ENCODE measurements around the gene DHPS. TPM values are rescaled to one million over a fixed set of nuclear protein-coding genes. Genes with fewer than 3 reads are reported as not detected.
"Not testable (repeated sequence)": the region's sequence is repeated elsewhere in the genome, so short reads cannot be mapped to it uniquely, and the experiment has no call there.

The DHPS gene
- polyA plus RNA-seq, 2 donors = 45.5 to 51.3 TPM

DNA sequence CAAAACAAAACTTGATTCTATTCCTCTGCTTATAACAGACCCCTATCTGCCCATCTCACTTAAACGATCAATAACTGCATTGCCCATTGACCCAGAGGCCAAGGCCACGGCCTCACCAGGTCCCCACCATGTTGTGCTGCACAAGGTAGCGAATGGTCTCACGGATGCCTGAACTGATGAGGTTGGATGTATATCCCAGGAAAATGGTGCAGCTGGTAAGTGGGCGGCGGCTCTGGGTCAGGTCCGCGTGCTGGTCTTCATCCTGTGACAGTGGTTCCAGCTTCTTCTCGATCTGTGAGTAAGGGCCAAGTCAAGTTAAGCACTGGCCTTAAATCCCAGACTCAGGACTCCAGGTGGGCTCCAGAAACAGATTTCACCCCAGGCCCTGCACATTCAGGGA is 1.6 kb downstream of the DHPS start:
- 92 to 95% methylated on average over 9 of the region's 9 CpGs for WGBS, 2 donors

GRCh38 chr19:12678039-12678438 is 3.6 kb downstream of the DHPS start:
- H3K4me1 ChIP-seq (ENCODE audit: control insufficient read depth in 2 of 2, insufficient read depth in 2 of 2, low read length in 1 of 2); H3K27me3 ChIP-seq (ENCODE audit: control insufficient read depth in 1 of 2, insufficient read depth in 2 of 2, low read length in 2 of 2); H3K27ac ChIP-seq (ENCODE audit: low read depth in 2 of 2, low read length in 1 of 2); H3K4me3 ChIP-seq (ENCODE audit: low read depth in 1 of 2, low read length in 2 of 2); H3K9me3 ChIP-seq (ENCODE audit: control insufficient read depth in 2 of 2, insufficient read depth in 1 of 2, low read depth in 1 of 2, low read length in 1 of 2): not testable (repeated sequence)
- H3K36me3 ChIP-seq (ENCODE audit: control insufficient read depth in 2 of 2, insufficient read depth in 2 of 2, low read length in 1 of 2) = peaks cover 18 to 44% of the 10 kb centered on the region in 2 donors
- 88 to 91% methylated on average over 5 of the region's 5 CpGs for WGBS, 2 donors

More for the DNA sequence above, 1.6 kb downstream of the DHPS start:
- Histone ChIP-seq H3K27me3 (ENCODE audit: control insufficient read depth in 1 of 2, insufficient read depth in 2 of 2, low read length in 2 of 2) (no peaks in the 10 kb centered on the region), H3K4me1 (ENCODE audit: control insufficient read depth in 2 of 2, insufficient read depth in 2 of 2, low read length in 1 of 2) (peaks cover 0 to 5% of the 10 kb centered on the region in 2 donors), H3K4me3 (ENCODE audit: low read depth in 1 of 2, low read length in 2 of 2) (no peak overlapping the region), H3K27ac (ENCODE audit: low read depth in 2 of 2, low read length in 1 of 2) (no peak overlapping the region), H3K36me3 (ENCODE audit: control insufficient read depth in 2 of 2, insufficient read depth in 2 of 2, low read length in 1 of 2) (peaks cover 11 to 33% of the 10 kb centered on the region in 2 donors), H3K9me3 (ENCODE audit: control insufficient read depth in 2 of 2, insufficient read depth in 1 of 2, low read depth in 1 of 2, low read length in 1 of 2) (no peaks in the 10 kb centered on the region)

DNA sequence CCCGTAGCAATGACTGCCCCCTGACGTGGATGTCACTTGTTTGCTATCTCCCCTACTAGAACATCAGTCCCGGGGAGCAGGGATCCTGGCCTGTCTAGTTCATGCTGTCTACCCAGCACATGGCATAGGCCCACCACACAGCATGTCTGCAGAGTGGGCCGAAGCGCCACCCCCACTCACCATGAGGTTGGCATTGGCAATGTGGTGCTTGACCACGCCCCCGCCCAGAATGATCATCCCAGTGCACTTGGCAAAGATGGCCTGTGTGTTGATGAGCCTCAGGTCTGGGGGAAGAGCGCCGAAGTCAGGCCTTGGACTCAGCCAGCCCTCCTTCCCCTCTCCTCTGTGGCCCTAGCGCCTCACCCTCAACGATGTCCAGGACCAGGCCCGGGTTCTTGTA is 4.8 kb downstream of the DHPS start:
- WGBS, 2 donors = 89 to 92% methylated on average over 12 of the region's 12 CpGs
- Histone ChIP-seq H3K36me3 (ENCODE audit: control insufficient read depth in 2 of 2, insufficient read depth in 2 of 2, low read length in 1 of 2) (peaks cover 18 to 50% of the 10 kb centered on the region in 2 donors), H3K4me1 (ENCODE audit: control insufficient read depth in 2 of 2, insufficient read depth in 2 of 2, low read length in 1 of 2) (peaks cover 0 to 5% of the 10 kb centered on the region in 2 donors), H3K27me3 (ENCODE audit: control insufficient read depth in 1 of 2, insufficient read depth in 2 of 2, low read length in 2 of 2) (no peaks in the 10 kb centered on the region), H3K9me3 (ENCODE audit: control insufficient read depth in 2 of 2, insufficient read depth in 1 of 2, low read depth in 1 of 2, low read length in 1 of 2) (no peaks in the 10 kb centered on the region), H3K4me3 (ENCODE audit: low read depth in 1 of 2, low read length in 2 of 2) (no peak overlapping the region), H3K27ac (ENCODE audit: low read depth in 2 of 2, low read length in 1 of 2) (no peak overlapping the region)

DNA sequence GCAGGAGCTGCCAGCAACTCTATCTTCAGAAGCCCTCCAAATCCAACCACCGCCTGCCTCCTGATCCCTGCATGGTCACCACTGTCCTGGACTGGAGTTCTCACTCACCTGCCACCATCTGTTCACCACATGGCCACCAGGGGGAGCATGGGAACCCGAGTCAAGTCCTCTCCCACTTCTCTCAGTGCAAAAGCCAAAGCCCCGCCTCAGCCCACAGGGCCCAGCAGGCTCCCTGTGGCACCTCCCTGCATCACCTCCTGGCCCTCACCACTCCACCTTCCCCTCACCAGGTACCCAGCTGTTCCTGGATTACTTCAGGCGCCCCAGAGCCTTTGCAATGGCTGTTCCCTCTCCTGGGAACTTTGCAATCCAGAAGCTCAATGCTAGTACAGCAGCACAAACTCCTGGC is 5.3 kb downstream of the DHPS start:
- Histone ChIP-seq H3K9me3 (ENCODE audit: control insufficient read depth in 2 of 2, insufficient read depth in 1 of 2, low read depth in 1 of 2, low read length in 1 of 2) (no peaks in the 10 kb centered on the region), H3K27me3 (ENCODE audit: control insufficient read depth in 1 of 2, insufficient read depth in 2 of 2, low read length in 2 of 2) (no peaks in the 10 kb centered on the region), H3K36me3 (ENCODE audit: control insufficient read depth in 2 of 2, insufficient read depth in 2 of 2, low read length in 1 of 2) (peaks cover 18 to 50% of the 10 kb centered on the region in 2 donors), H3K4me3 (ENCODE audit: low read depth in 1 of 2, low read length in 2 of 2) (no peak overlapping the region), H3K4me1 (ENCODE audit: control insufficient read depth in 2 of 2, insufficient read depth in 2 of 2, low read length in 1 of 2) (peaks cover 0 to 5% of the 10 kb centered on the region in 2 donors), H3K27ac (ENCODE audit: low read depth in 2 of 2, low read length in 1 of 2) (no peak overlapping the region)
- WGBS, 2 donors = 9 to 18% methylated on average over 4 of the region's 4 CpGs

- H3K9me3 ChIP-seq (ENCODE audit: control insufficient read depth in 2 of 2, insufficient read depth in 1 of 2, low read depth in 1 of 2, low read length in 1 of 2) = no peaks in the 10 kb centered on the region
- no peaks in the 10 kb centered on the region for H3K27me3 ChIP-seq (ENCODE audit: control insufficient read depth in 1 of 2, insufficient read depth in 2 of 2, low read length in 2 of 2)
- no peak overlapping the region for H3K4me3 ChIP-seq (ENCODE audit: low read depth in 1 of 2, low read length in 2 of 2)
- H3K4me1 ChIP-seq (ENCODE audit: control insufficient read depth in 2 of 2, insufficient read depth in 2 of 2, low read length in 1 of 2) = peaks cover 0 to 5% of the 10 kb centered on the region in 2 donors
- H3K27ac ChIP-seq (ENCODE audit: low read depth in 2 of 2, low read length in 1 of 2) = peak overlapping the region in 1 of 2 donors; percentile 8
- H3K36me3 ChIP-seq (ENCODE audit: control insufficient read depth in 2 of 2, insufficient read depth in 2 of 2, low read length in 1 of 2) = peaks cover 18 to 50% of the 10 kb centered on the region in 2 donors
- WGBS, 2 donors = 83 to 84% methylated on average over 15 of the region's 15 CpGs
Observed at GRCh38 chr19:12675940-12676339, 5.7 kb downstream of the DHPS start.

- H3K4me1 ChIP-seq (ENCODE audit: control insufficient read depth in 2 of 2, insufficient read depth in 2 of 2, low read length in 1 of 2) = peaks cover 3 to 7% of the 10 kb centered on the region in 2 donors
- H3K9me3 ChIP-seq (ENCODE audit: control insufficient read depth in 2 of 2, insufficient read depth in 1 of 2, low read depth in 1 of 2, low read length in 1 of 2) = no peaks in the 10 kb centered on the region
- H3K27ac ChIP-seq (ENCODE audit: low read depth in 2 of 2, low read length in 1 of 2) = no peak overlapping the region
- whole genome bisulfite sequencing, 2 donors = 93 to 95% methylated on average over 10 of the region's 10 CpGs
- H3K36me3 ChIP-seq (ENCODE audit: control insufficient read depth in 2 of 2, insufficient read depth in 2 of 2, low read length in 1 of 2) = peaks cover 18 to 50% of the 10 kb centered on the region in 2 donors
- no peaks in the 10 kb centered on the region for H3K27me3 ChIP-seq (ENCODE audit: control insufficient read depth in 1 of 2, insufficient read depth in 2 of 2, low read length in 2 of 2)
- H3K4me3 ChIP-seq (ENCODE audit: low read depth in 1 of 2, low read length in 2 of 2) = no peak overlapping the region
Observed at GRCh38 chr19:12675399-12675798, 6.3 kb downstream of the DHPS start.

DNA sequence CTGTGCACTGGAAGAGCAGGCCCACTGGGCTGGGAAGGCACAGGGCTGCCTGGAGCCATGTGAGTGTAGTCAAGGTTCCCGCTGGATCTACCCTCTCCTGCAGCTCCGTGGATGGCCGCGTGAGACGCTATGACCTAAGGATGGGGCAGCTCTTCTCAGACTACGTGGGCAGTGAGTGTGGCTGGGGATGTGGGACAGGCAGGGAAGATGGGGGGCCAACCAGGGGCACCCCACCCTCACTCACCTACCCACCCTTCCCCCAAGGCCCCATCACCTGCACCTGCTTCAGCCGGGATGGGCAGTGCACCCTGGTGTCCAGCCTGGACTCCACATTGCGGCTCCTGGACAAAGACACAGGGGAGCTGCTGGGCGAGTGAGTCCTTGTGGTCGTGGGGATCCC is 8.9 kb downstream of the DHPS start:
- Histone ChIP-seq H3K4me3 (ENCODE audit: low read depth in 1 of 2, low read length in 2 of 2) (no peak overlapping the region), H3K27me3 (ENCODE audit: control insufficient read depth in 1 of 2, insufficient read depth in 2 of 2, low read length in 2 of 2) (no peaks in the 10 kb centered on the region), H3K4me1 (ENCODE audit: control insufficient read depth in 2 of 2, insufficient read depth in 2 of 2, low read length in 1 of 2) (peaks cover 14 to 21% of the 10 kb centered on the region in 2 donors), H3K36me3 (ENCODE audit: control insufficient read depth in 2 of 2, insufficient read depth in 2 of 2, low read length in 1 of 2) (peaks cover 11 to 36% of the 10 kb centered on the region in 2 donors), H3K9me3 (ENCODE audit: control insufficient read depth in 2 of 2, insufficient read depth in 1 of 2, low read depth in 1 of 2, low read length in 1 of 2) (no peaks in the 10 kb centered on the region), H3K27ac (ENCODE audit: low read depth in 2 of 2, low read length in 1 of 2) (peak overlapping the region in 1 of 2 donors; percentile 13)
- 76 to 80% methylated on average over 10 of the region's 10 CpGs for WGBS, 2 donors

DNA sequence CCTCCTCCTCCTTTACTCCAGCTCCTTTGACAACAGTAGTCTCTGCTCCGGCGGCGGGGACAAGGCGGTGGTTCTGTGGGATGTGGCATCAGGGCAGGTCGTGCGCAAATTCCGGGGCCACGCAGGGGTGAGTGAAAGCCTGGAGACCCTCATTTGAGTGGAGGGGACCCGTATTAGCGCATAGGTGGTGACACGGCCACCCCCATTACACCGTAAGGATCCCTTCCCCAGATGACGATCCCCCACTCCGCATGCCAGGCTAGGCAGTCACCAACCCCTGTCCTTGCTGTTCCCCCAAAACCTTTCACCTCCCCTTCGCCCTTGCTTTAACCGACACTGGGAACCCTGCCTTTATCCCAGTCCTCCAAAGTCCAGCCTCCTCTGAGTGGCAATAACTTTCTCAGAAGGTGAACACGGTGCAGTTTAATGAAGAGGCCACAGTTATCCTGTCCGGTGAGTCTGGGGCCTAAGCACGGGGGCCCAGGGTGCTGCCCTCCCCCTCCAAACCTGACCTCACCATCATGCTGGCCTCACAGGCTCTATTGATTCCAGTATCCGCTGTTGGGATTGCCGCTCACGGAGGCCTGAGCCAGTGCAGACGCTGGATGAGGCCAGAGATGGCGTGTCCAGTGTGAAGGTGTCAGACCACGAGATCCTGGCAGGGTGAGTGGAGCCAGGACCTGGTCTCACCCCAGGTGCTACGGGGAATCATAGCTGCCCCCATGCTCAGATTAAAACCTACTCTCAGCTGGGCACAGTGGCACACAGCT is 11.3 kb downstream of the DHPS start:
- H3K9me3 ChIP-seq (ENCODE audit: control insufficient read depth in 2 of 2, insufficient read depth in 1 of 2, low read depth in 1 of 2, low read length in 1 of 2) = no peaks in the 10 kb centered on the region
- WGBS, 2 donors = 36 to 37% methylated on average over 25 to 26 of the region's 26 CpGs

GRCh38 chr19:12669270-12670158 is 12.2 kb downstream of the DHPS start:
- Histone ChIP-seq H3K4me1 (ENCODE audit: control insufficient read depth in 2 of 2, insufficient read depth in 2 of 2, low read length in 1 of 2) (peaks cover 21 to 25% of the 10 kb centered on the region in 2 donors), H3K4me3 (ENCODE audit: low read depth in 1 of 2, low read length in 2 of 2) (peak overlapping the region; percentile 75 to 90), H3K36me3 (ENCODE audit: control insufficient read depth in 2 of 2, insufficient read depth in 2 of 2, low read length in 1 of 2) (peaks cover 6 to 20% of the 10 kb centered on the region in 2 donors), H3K27ac (ENCODE audit: low read depth in 2 of 2, low read length in 1 of 2) (peak overlapping the region; percentile 95 to 96), H3K9me3 (ENCODE audit: control insufficient read depth in 2 of 2, insufficient read depth in 1 of 2, low read depth in 1 of 2, low read length in 1 of 2) (no peaks in the 10 kb centered on the region), H3K27me3 (ENCODE audit: control insufficient read depth in 1 of 2, insufficient read depth in 2 of 2, low read length in 2 of 2) (no peaks in the 10 kb centered on the region)
- 0% methylated on average over 64 of the region's 64 CpGs for WGBS, 2 donors

More for the DNA sequence above, 11.3 kb downstream of the DHPS start:
- Histone ChIP-seq H3K36me3 (ENCODE audit: control insufficient read depth in 2 of 2, insufficient read depth in 2 of 2, low read length in 1 of 2) (peaks cover 7 to 20% of the 10 kb centered on the region in 2 donors), H3K27me3 (ENCODE audit: control insufficient read depth in 1 of 2, insufficient read depth in 2 of 2, low read length in 2 of 2) (no peaks in the 10 kb centered on the region), H3K27ac (ENCODE audit: low read depth in 2 of 2, low read length in 1 of 2) (peak overlapping the region; percentile 95 to 96), H3K4me1 (ENCODE audit: control insufficient read depth in 2 of 2, insufficient read depth in 2 of 2, low read length in 1 of 2) (peaks cover 21 to 25% of the 10 kb centered on the region in 2 donors), H3K4me3 (ENCODE audit: low read depth in 1 of 2, low read length in 2 of 2) (peak overlapping the region; percentile 75 to 90)
